Measurements from ENCODE around the gene PDE4D. TPM values are rescaled to one million over a fixed set of nuclear protein-coding genes. Genes with fewer than 3 reads are reported as not detected.

Gene PDE4D
- total RNA-seq, 1 donor from 2014 or later = 7.3 TPM

DNA sequence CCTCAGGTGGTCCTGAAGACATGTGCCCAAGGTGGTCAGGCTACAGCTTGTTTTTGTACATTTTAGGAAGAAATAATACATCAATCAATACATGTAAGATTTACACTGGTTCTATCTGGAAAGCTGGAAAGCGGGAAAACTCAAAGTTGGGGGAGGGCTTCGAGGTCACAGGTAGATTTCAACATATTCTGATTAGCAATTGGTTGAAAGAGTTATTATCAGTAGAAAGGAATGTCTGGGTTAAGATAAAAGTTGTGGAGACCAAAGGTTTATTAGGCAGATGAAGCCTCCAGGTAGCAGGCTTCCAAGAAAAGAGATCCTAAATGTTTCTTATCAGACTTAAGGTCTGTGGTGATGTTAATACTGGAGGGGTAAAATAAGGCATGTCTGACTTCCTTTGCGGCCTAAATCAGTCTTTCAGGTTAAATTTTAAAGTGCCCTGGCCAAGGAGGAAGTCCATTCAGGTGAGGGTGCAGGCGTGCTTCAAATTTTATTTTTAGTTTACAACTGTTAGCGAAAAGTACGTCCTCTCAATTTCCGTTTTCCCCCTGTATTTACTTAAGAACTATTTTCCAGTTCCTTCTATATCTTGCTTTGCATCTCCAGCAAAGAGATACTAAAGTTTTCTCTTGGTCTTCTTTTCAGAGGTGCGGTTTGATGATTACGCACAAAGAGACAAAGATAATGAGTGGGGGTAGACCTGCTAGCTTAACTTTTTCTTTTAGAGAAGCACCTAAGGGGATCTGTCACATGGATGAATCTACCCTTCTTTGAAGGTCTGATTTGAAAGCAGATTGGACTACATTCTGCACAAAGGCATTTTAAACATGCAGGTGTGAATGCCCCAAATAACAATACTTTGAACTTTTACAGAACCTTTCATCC is 732.1 kb downstream of the PDE4D start:
- no peak for ATAC-seq

GRCh38 chr5:59158637-59159391 is 734.7 kb downstream of the PDE4D start:
- ATAC-seq = no peak

DNA sequence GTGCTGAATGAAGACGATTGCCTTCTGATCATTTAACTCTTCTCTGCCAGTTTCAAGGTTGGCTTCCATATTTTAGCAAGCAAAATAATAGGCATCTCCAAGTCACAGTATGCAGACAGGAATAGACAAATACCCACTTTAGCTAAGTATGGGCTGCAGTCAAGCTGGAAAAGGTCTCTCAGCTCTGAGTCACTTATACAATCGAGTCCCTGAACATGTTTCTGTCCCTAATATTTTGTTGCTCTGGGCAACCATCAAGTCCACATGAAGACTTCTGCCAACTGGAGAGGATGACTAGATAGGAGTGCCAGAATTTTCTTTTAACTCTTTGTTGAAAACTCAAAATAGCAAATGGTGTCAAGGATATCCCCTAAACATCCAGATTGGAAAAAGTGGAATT is 735.4 kb downstream of the PDE4D start:
- ATAC-seq = no peak

DNA sequence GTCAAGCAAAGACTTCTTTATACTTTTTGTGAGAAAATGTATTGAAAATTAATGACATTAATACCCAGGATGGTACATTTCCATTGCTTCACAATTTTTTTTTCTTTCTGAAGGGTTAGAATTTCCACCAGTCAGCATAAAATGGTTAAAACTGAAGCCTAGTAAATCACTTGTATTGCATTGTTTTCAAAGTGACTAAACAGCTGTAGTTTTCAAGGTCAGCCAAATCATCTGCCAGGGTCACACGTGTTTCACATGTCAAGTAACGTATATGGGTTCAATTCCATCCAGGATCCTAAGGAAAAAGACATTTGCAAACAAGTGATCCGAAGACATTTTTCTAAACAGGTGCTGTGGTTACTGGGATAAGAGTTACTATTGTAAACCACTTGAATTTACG is 736.5 kb downstream of the PDE4D start:
- no peak for ATAC-seq

- ATAC-seq = no peak
Observed at GRCh38 chr5:59152701-59153245, 740.8 kb downstream of the PDE4D start.

- ATAC-seq = no peak
Observed at GRCh38 chr5:59151162-59151889, 742.2 kb downstream of the PDE4D start.

DNA sequence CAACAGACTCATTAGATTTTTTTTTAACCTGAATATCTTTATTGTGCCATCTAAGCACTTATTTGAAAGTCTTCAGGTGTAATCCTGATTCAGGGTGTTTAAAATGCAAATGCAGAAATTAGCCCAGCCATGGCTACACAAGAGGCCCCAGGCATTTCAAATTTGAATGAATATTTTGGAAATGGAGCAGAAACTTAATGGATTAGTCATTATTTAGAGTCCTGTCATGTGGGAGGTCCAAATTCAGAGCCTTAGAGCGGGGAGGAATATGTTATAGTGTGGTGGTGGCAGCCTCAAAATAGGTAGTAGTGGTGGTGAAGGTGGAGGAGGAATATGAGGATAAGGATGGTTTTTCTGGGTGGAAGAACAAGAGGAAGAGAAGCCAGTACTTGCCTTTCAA is 743.7 kb downstream of the PDE4D start:
- no peak for ATAC-seq

DNA sequence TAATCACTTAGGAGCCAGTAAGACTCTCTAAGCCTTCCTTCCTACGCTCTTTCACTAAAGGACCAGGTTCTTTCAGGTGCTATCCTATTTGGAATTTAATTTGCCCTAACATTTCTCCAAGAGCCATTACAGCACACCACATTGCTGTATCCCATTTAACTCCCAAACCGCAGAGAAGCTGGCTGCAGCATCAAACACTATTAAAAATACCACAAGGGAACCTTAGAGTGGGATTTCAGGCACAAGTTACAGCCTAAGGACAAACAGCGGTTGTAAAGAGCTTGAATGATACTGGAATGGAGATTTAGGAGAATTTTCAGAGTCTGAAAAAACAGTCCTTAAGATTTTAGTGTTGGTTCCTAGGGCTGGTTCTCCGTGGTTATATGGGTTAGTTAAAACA is 744.3 kb downstream of the PDE4D start:
- ATAC-seq = no peak

- ATAC-seq = no peak
Observed at GRCh38 chr5:59146729-59147128, 746.8 kb downstream of the PDE4D start.

DNA sequence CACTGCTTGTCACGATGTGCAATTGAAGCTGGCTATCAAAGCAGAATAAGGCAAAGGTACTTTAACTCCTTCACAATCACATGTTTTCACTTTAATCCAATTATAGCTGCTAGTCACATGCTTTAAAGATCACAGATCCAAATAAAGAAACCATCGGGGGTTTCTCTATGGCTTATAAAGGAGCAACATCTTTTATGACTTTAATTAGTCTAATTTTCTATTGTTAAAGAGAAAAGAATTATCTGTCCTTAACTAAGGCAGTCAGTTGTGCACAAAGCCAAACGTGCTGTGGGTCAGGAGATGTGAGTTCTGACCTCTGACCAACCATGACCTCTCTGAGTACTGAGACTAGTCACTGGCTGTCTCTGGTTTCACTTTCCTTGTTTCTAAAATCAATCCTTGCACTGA is 749.6 kb downstream of the PDE4D start:
- ATAC-seq = no peak

GRCh38 chr5:59142927-59143326 is 750.6 kb downstream of the PDE4D start:
- ATAC-seq = no peak

GRCh38 chr5:59142138-59142537 is 751.4 kb downstream of the PDE4D start:
- ATAC-seq = no peak

DNA sequence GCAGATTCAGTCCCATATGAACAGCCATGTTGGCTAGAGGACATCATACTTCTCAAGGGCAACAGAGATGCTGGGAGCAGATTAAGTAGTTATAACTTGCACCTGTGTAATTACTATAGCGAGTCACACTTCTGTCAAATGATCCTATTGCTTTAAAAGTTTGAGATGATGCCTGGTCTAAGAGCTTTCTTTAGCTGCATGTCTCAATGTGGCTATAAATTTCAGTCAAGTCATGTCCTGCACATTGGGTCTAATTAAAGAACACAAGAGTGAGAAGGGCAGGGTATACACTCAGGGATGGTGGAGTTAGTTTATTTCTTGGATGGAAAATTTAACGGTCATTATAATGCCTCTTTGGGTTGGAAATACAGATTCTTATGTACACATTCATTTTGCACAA is 753.4 kb downstream of the PDE4D start:
- ATAC-seq = no peak

GRCh38 chr5:59139695-59140094 is 753.8 kb downstream of the PDE4D start:
- ATAC-seq = no peak

DNA sequence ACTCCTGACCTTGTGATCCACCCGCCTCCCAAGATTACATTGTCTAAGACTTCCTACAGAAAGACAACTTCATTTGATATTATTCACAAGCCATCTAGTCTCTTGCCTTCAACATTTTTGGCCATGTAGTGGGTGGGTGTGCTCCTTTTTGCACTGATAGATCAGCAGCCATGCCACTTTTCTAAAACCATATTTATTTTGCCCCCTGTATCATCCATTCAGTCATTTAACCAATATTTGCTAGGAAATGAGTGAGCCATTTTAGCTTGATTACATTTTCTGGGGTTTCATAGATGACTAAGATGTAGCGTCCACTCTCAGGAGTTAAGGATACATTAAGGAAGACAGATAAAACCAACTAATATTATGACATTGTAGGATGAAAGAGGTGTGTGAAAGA is 755.0 kb downstream of the PDE4D start:
- ATAC-seq = no peak

GRCh38 chr5:59137846-59138245 is 755.7 kb downstream of the PDE4D start:
- no peak for ATAC-seq

DNA sequence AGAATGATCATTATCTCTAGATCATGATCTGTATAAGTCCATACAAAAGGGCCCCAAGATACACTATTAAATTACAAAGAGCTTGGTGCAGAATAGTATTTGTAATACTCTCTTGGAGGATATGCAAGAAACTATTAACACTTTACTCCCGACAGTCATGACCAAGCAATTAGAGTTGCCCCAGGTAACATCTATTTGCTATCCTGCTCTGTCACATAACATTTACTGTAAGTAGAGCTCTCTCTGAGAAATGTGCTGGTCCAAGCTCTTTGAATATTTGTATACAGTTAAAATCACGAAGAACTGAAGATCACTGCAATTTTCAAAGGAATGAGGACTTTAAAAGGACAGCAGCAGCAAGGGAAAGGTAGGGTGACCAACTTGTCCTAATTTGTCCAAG is 757.0 kb downstream of the PDE4D start:
- no peak for ATAC-seq

DNA sequence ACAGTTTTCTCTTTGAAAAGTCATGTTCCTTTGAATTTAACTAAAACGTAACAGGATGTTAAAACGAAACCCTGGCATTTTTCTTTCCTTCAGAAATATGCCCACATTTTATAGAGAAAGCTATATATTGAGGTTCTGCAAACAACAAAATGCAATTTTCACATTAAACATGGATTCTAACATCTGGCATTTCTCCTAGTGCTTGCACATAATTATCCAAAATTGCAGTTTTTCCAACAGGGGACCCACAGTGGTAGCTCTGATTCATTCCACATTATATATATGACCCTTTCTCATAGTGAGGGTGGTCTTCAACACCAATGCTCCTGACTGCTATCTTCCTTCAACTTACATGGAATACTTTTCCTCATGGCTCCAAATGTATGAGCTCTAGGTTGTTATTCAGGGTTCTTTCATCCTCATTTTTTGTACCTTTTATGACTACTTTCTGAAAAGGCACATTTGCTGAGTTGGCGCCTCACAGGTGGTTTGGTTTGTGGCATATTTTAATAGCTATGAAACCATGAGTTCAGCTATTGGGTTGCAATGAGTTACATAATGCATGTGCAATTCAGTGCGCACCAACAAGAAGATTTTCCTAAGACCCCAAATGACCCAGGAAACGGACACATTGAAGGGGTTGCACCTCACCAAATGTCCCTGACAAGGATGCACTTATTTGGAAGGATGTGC is 758.9 kb downstream of the PDE4D start:
- no peak for ATAC-seq

GRCh38 chr5:59133764-59134261 is 759.7 kb downstream of the PDE4D start:
- ATAC-seq = no peak

GRCh38 chr5:59132131-59132530 is 761.4 kb downstream of the PDE4D start:
- no peak for ATAC-seq

- no peak for ATAC-seq
Observed at GRCh38 chr5:59130431-59130830, 763.1 kb downstream of the PDE4D start.

GRCh38 chr5:59128646-59129290 is 764.8 kb downstream of the PDE4D start:
- ATAC-seq = no peak
